Astrocyte (in vitro differentiated cells and primary cell): ENCODE results near the gene AVP. TPM values are rescaled to one million over a fixed set of nuclear protein-coding genes. Genes with fewer than 3 reads are reported as not detected.

ENCODE experiments used
- DNase-seq: peaks from one replicate; pipeline ENCODE4 v3.0.0-alpha.2; 2010; ENCODE audit warnings: low read depth
- FAIRE-seq: peaks from 2 replicates; lab custom pipeline; 2011; peaks lifted over from hg19 to GRCh38; lab: Jason Lieb, UNC
- H2AFZ ChIP-seq: 2 replicates; pipeline ENCODE4 v1.6.0; 2012; ENCODE audit warnings: low read depth, low read length, inconsistent platforms
- H3K27ac ChIP-seq: 2 replicates; pipeline ENCODE4 v1.5.1; 2011; ENCODE audit warnings: low read depth, low read length, inconsistent platforms
- H3K27me3 ChIP-seq: 2 replicates; pipeline ENCODE4 v1.6.0; 2011; ENCODE audit warnings: low read length, inconsistent platforms; ENCODE audit not compliant: insufficient read depth
- H3K36me3 ChIP-seq: 2 replicates; pipeline ENCODE4 v1.5.1; 2011; ENCODE audit warnings: low read length, inconsistent platforms; ENCODE audit not compliant: insufficient read depth
- H3K4me1 ChIP-seq: 2 replicates; pipeline ENCODE4 v1.5.1; 2011; ENCODE audit warnings: low read length, inconsistent platforms; ENCODE audit not compliant: insufficient read depth
- H3K4me2 ChIP-seq: 2 replicates; pipeline ENCODE4 v1.6.0; 2012; ENCODE audit warnings: low read length, inconsistent platforms
- H3K4me3 ChIP-seq: 2 replicates; pipeline ENCODE4 v1.5.1; 2011; ENCODE audit warnings: low read depth, mild to moderate bottlenecking, low read length, inconsistent platforms; ENCODE audit not compliant: insufficient read depth
- H3K79me2 ChIP-seq: 2 replicates; pipeline ENCODE4 v1.6.0; 2012; ENCODE audit warnings: mild to moderate bottlenecking, low read length, inconsistent platforms; ENCODE audit not compliant: insufficient read depth
- H3K9ac ChIP-seq: 2 replicates; pipeline ENCODE4 v1.6.0; 2012; ENCODE audit warnings: mild to moderate bottlenecking, low read length, inconsistent platforms
- H3K9me3 ChIP-seq: 2 replicates; pipeline ENCODE4 v1.5.1; 2012; ENCODE audit warnings: low read depth, mild to moderate bottlenecking, low read length, inconsistent platforms; ENCODE audit not compliant: insufficient read depth
- H4K20me1 ChIP-seq: 2 replicates; pipeline ENCODE4 v1.6.0; 2012; ENCODE audit warnings: low read length, inconsistent platforms; ENCODE audit not compliant: insufficient read depth
- H3K27ac Mint-ChIP-seq: one replicate; pipeline ENCODE4 v1.8.0; 2021; ENCODE audit warnings: mild to moderate bottlenecking, mixed read lengths; ENCODE audit not compliant: unreplicated experiment
- H3K27me3 Mint-ChIP-seq: one replicate; pipeline ENCODE4 v1.8.0; 2021; ENCODE audit warnings: low read depth, mixed read lengths; ENCODE audit not compliant: unreplicated experiment
- H3K36me3 Mint-ChIP-seq: one replicate; pipeline ENCODE4 v1.8.0; 2021; ENCODE audit warnings: low read depth, mixed read lengths; ENCODE audit not compliant: unreplicated experiment
- H3K4me1 Mint-ChIP-seq: one replicate; pipeline ENCODE4 v1.8.0; 2021; ENCODE audit warnings: low read depth, mixed read lengths; ENCODE audit not compliant: unreplicated experiment
- H3K4me3 Mint-ChIP-seq: one replicate; pipeline ENCODE4 v1.8.0; 2021; ENCODE audit warnings: mild to moderate bottlenecking, moderate library complexity, mixed read lengths; ENCODE audit not compliant: unreplicated experiment
- H3K9me3 Mint-ChIP-seq: one replicate; pipeline ENCODE4 v1.8.0; 2021; ENCODE audit warnings: mild to moderate bottlenecking, mixed read lengths; ENCODE audit not compliant: unreplicated experiment
- CTCF ChIP-seq: IDR thresholded peaks from 2 replicates; pipeline ENCODE4 v1.5.1; 2011; ENCODE audit warnings: low read depth, mild to moderate bottlenecking, inconsistent platforms, low read length, moderate library complexity; ENCODE audit not compliant: insufficient read depth
- EZH2 ChIP-seq: IDR thresholded peaks from 2 replicates; pipeline ENCODE4 v1.6.1; 2012; ENCODE audit warnings: mild to moderate bottlenecking, low read length, inconsistent platforms; ENCODE audit not compliant: insufficient read depth
- total RNA-seq: library from RNA; stranded (reverse); gene quantifications from 2 replicates; pipeline ENCODE4 v1.2.1, GENCODE V29; 2021

Gene AVP
- total RNA-seq, 1 donor from 2014 or later: not detected

DNA sequence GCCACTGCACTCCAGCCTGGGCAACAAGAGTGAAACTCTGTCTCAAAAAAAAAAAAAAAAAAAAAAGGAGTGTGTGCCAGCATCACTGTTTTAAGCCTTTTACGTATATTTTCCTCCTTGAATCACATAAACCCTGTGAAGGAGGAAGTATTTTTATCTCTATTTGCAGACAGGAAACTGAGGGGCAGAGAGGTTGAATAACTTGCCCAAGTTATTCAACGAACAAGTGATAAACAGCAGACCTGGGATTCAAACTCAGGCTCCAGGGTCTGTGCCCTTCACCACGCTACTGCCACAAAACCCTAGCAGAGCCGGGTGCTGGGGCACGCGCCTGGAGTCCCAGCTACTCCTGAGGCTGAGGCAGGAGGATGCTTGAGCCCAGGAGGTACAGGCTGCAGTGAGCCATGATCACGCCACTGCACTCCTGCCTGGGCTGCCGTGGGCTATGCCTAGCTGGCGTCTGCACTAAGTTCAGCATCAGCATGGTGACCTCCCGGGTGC is 9.4 kb upstream of the AVP start:
- H3K36me3 ChIP-seq: no peaks in the 10 kb centered on the region
- H3K9me3 Mint-ChIP-seq: peaks cover 7% of the 10 kb centered on the region
- no peak for TF ChIP-seq EZH2
- TF ChIP-seq CTCF: no peak
- H3K27me3 Mint-ChIP-seq: peaks cover 33% of the 10 kb centered on the region
- no peaks in the 10 kb centered on the region for H3K36me3 Mint-ChIP-seq
- H3K4me2 ChIP-seq: no peak overlapping the region
- H3K4me3 ChIP-seq: no peak overlapping the region
- no peak for DNase-seq
- H3K4me1 ChIP-seq: peaks cover 5% of the 10 kb centered on the region
- no peaks in the 10 kb centered on the region for H3K79me2 ChIP-seq
- FAIRE-seq: no peak
- H3K27ac Mint-ChIP-seq: no peak overlapping the region
- H3K9me3 ChIP-seq: no peaks in the 10 kb centered on the region
- no peaks in the 10 kb centered on the region for H4K20me1 ChIP-seq
- H3K27ac ChIP-seq: no peak overlapping the region
- no peaks in the 10 kb centered on the region for H3K4me1 Mint-ChIP-seq
- no peak overlapping the region for H3K4me3 Mint-ChIP-seq
- H3K9ac ChIP-seq: no peak overlapping the region
- peaks cover 9% of the 10 kb centered on the region for H3K27me3 ChIP-seq
- no peak overlapping the region for H2AFZ ChIP-seq

GRCh38 chr20:3092611-3093379 is 8.3 kb upstream of the AVP start:
- H3K9ac ChIP-seq: peak overlapping the region; percentile 23
- DNase-seq: peak; percentile 7
- no peaks in the 10 kb centered on the region for H3K9me3 ChIP-seq
- Mint-ChIP-seq H3K27ac (no peak overlapping the region), H3K4me3 (no peak overlapping the region), H3K4me1 (no peaks in the 10 kb centered on the region), H3K9me3 (peaks cover 7% of the 10 kb centered on the region), H3K36me3 (no peaks in the 10 kb centered on the region), H3K27me3 (peaks cover 41% of the 10 kb centered on the region)
- H3K4me1 ChIP-seq: peaks cover 5% of the 10 kb centered on the region
- H3K27me3 ChIP-seq: peaks cover 9% of the 10 kb centered on the region
- H3K4me2 ChIP-seq: peak overlapping the region; percentile 81
- H3K27ac ChIP-seq: no peak overlapping the region
- peak overlapping the region; percentile 81 for H2AFZ ChIP-seq
- FAIRE-seq: no peak
- no peaks in the 10 kb centered on the region for H4K20me1 ChIP-seq
- TF ChIP-seq EZH2: peak; percentile 75
- TF ChIP-seq CTCF: no peak
- peak overlapping the region; percentile 39 for H3K4me3 ChIP-seq
- H3K79me2 ChIP-seq: no peaks in the 10 kb centered on the region
- no peaks in the 10 kb centered on the region for H3K36me3 ChIP-seq

DNA sequence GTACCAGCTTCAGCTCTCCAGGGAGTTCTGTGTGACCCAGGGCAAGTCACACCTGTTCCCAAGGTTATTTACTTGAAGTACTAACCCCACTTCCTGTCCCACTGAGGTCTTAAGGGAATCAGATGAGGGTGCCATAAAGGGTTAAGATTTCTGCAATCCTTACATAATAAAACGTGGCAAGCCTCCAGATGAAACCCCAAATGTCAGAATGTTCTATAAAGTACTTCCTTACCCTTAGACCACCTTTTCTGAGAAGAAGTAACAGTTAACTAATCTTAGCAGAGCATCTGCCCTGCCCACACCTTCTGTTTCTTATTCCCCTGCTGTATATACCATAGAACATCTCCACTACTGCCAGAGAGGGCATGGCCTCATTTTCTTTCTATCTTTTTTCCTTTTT is 6.0 kb upstream of the AVP start:
- Mint-ChIP-seq H3K4me1 (no peaks in the 10 kb centered on the region), H3K9me3 (peaks cover 7% of the 10 kb centered on the region), H3K36me3 (no peaks in the 10 kb centered on the region), H3K27me3 (peaks cover 35% of the 10 kb centered on the region), H3K27ac (no peak overlapping the region), H3K4me3 (no peak overlapping the region)
- no peak overlapping the region for H2AFZ ChIP-seq
- FAIRE-seq (no peak), DNase-seq (no peak)
- peaks cover 5% of the 10 kb centered on the region for H3K4me1 ChIP-seq
- no peaks in the 10 kb centered on the region for H4K20me1 ChIP-seq
- no peak overlapping the region for H3K4me2 ChIP-seq
- TF ChIP-seq EZH2: no peak
- no peak for TF ChIP-seq CTCF
- no peak overlapping the region for H3K4me3 ChIP-seq
- H3K9ac ChIP-seq: no peak overlapping the region
- no peaks in the 10 kb centered on the region for H3K36me3 ChIP-seq
- no peak overlapping the region for H3K27ac ChIP-seq
- H3K27me3 ChIP-seq: peaks cover 9% of the 10 kb centered on the region
- H3K9me3 ChIP-seq: no peaks in the 10 kb centered on the region
- no peaks in the 10 kb centered on the region for H3K79me2 ChIP-seq
